Dendritic cell treated with granulocyte-macrophage colony-stimulating factor and Interleukin-4, amounts not matched to agents 40 ng/mL and 50 ng/mL, for 4 days (primary cell): ENCODE measurements around the gene CEACAM8.
"Not testable (repeated sequence)": the region's sequence is repeated elsewhere in the genome, so short reads cannot be mapped to it uniquely, and the experiment has no call there.

Source experiments
- H3K27ac Mint-ChIP-seq: one replicate; pipeline ENCODE4 v1.8.0; 2022; ENCODE audit warnings: mild to moderate bottlenecking, mixed read lengths
- H3K27me3 Mint-ChIP-seq: one replicate; pipeline ENCODE4 v1.8.0; 2022; ENCODE audit warnings: mild to moderate bottlenecking, mixed read lengths
- H3K36me3 Mint-ChIP-seq: one replicate; pipeline ENCODE4 v1.8.0; 2022; ENCODE audit warnings: low read depth, mixed read lengths
- H3K4me1 Mint-ChIP-seq: one replicate; pipeline ENCODE4 v1.8.0; 2022; ENCODE audit warnings: low read depth, mixed read lengths
- H3K4me3 Mint-ChIP-seq: one replicate; pipeline ENCODE4 v1.8.0; 2022; ENCODE audit warnings: mild to moderate bottlenecking, moderate library complexity, mixed read lengths
- H3K9me3 Mint-ChIP-seq: one replicate; pipeline ENCODE4 v1.8.0; 2022; ENCODE audit warnings: mixed read lengths
- intact Hi-C: fragments of 100-400 bp; cut with micrococcal nuclease; formaldehyde crosslinking; loops from one replicate; pipeline ENCODE4 v1.15.0; 2022

CEACAM8 gene

GRCh38 chr19:42546831-42547500, 47.8 kb downstream of the CEACAM8 start:
- Mint-ChIP-seq H3K4me1 (peaks cover 2% of the 10 kb centered on the region), H3K4me3 (no peak overlapping the region), H3K27me3 (peaks cover 93% of the 10 kb centered on the region), H3K36me3 (peaks cover 6% of the 10 kb centered on the region), H3K27ac (no peak overlapping the region), H3K9me3 (peaks cover 30% of the 10 kb centered on the region)
- intact Hi-C loops = no loop called here

- intact Hi-C loops = no loop called here
- Mint-ChIP-seq H3K36me3 (peaks cover 2% of the 10 kb centered on the region), H3K9me3 (peaks cover 7% of the 10 kb centered on the region), H3K4me3 (no peak overlapping the region), H3K27me3 (peaks cover 89% of the 10 kb centered on the region), H3K27ac (no peak overlapping the region), H3K4me1 (no peaks in the 10 kb centered on the region)
These were observed 50.6 kb downstream of the CEACAM8 start for GRCh38 chr19:42544146-42544545.

GRCh38 chr19:42542791-42543190, 51.9 kb downstream of the CEACAM8 start:
- Mint-ChIP-seq H3K27me3 (peaks cover 86% of the 10 kb centered on the region), H3K9me3 (no peaks in the 10 kb centered on the region), H3K36me3 (no peaks in the 10 kb centered on the region), H3K27ac (no peak overlapping the region), H3K4me3 (no peak overlapping the region), H3K4me1 (no peaks in the 10 kb centered on the region)
- intact Hi-C loops = no loop called here

- Mint-ChIP-seq H3K9me3 (no peaks in the 10 kb centered on the region), H3K4me3 (no peak overlapping the region)
- intact Hi-C loops = no loop called here
These were observed 54.6 kb downstream of the CEACAM8 start for GRCh38 chr19:42540071-42540553.

GRCh38 chr19:42538841-42539709, 55.6 kb downstream of the CEACAM8 start:
- Mint-ChIP-seq H3K27me3 (peaks cover 61% of the 10 kb centered on the region), H3K9me3 (no peaks in the 10 kb centered on the region), H3K27ac (no peak overlapping the region), H3K36me3 (no peaks in the 10 kb centered on the region), H3K4me3 (no peak overlapping the region), H3K4me1 (no peaks in the 10 kb centered on the region)
- intact Hi-C loops = no loop called here

More at GRCh38 chr19:42540071-42540553, 54.6 kb downstream of the CEACAM8 start:
- Mint-ChIP-seq H3K27ac (no peak overlapping the region), H3K4me1 (no peaks in the 10 kb centered on the region), H3K27me3 (peaks cover 62% of the 10 kb centered on the region), H3K36me3 (no peaks in the 10 kb centered on the region)

GRCh38 chr19:42535276-42535675, 59.4 kb downstream of the CEACAM8 start:
- H3K27ac Mint-ChIP-seq, H3K4me1 Mint-ChIP-seq, H3K4me3 Mint-ChIP-seq, intact Hi-C loops, H3K36me3 Mint-ChIP-seq, H3K9me3 Mint-ChIP-seq: not testable (repeated sequence)
- H3K27me3 Mint-ChIP-seq = peaks cover 44% of the 10 kb centered on the region

GRCh38 chr19:42534391-42534790, 60.3 kb downstream of the CEACAM8 start:
- H3K4me3 Mint-ChIP-seq = no peak overlapping the region
- peaks cover 44% of the 10 kb centered on the region for H3K27me3 Mint-ChIP-seq
- no peaks in the 10 kb centered on the region for H3K36me3 Mint-ChIP-seq
- no peaks in the 10 kb centered on the region for H3K4me1 Mint-ChIP-seq
- intact Hi-C loops = no loop called here
- H3K27ac Mint-ChIP-seq = no peak overlapping the region
- H3K9me3 Mint-ChIP-seq = no peaks in the 10 kb centered on the region

GRCh38 chr19:42532891-42533290, 61.8 kb downstream of the CEACAM8 start:
- Mint-ChIP-seq H3K4me3 (no peak overlapping the region), H3K27me3 (peaks cover 47% of the 10 kb centered on the region), H3K9me3 (no peaks in the 10 kb centered on the region), H3K4me1 (peaks cover 8% of the 10 kb centered on the region), H3K27ac (no peak overlapping the region), H3K36me3 (no peaks in the 10 kb centered on the region)
- intact Hi-C loops = no loop called here

- Mint-ChIP-seq H3K27ac (no peak overlapping the region), H3K4me3 (no peak overlapping the region), H3K4me1 (peaks cover 8% of the 10 kb centered on the region), H3K27me3 (peaks cover 56% of the 10 kb centered on the region), H3K36me3 (no peaks in the 10 kb centered on the region), H3K9me3 (no peaks in the 10 kb centered on the region)
- intact Hi-C loops = no loop called here
These were observed 63.4 kb downstream of the CEACAM8 start for GRCh38 chr19:42531313-42531712.
